Endothelial cell of umbilical vein (primary cell): ENCODE data around the gene SPRYD4. TPM values are rescaled to one million over a fixed set of nuclear protein-coding genes. Genes with fewer than 3 reads are reported as not detected.

ENCODE experiments used
- BruUV-seq: library from RNA; stranded (reverse); fragments of 400-500 nt; replicated peaks from 2 replicates; lab custom pipeline; 2021; lab: Mats Ljungman, UMichigan
- CTCF ChIA-PET: fragments of 300-600, 350-600 bp; sonication (Branson Sonifier 250); formaldehyde crosslinking; loops from one replicate; lab custom pipeline; 2021; ENCODE audit warnings: antibody characterized with exemption, inconsistent platforms; lab: Charles Lee
- POLR2A ChIA-PET: fragments of 300-600, 350-600 bp; sonication (Branson Sonifier 250); formaldehyde crosslinking; loops from one replicate; lab custom pipeline; 2021; ENCODE audit warnings: antibody characterized with exemption, inconsistent platforms; lab: Charles Lee
- DNase-seq: peaks from one replicate; pipeline ENCODE4 v3.0.0-alpha.2; 2011; ENCODE audit warnings: low read depth, low spot score
- FAIRE-seq: peaks from 2 replicates; lab custom pipeline; 2011; peaks lifted over from hg19 to GRCh38; lab: Jason Lieb, UNC
- H2AFZ ChIP-seq: 2 replicates; pipeline ENCODE4 v1.6.0; 2012; ENCODE audit warnings: low read depth, low read length, control low read depth, inconsistent platforms
- H3K27ac ChIP-seq: 2 replicates; pipeline ENCODE4 v1.5.1; 2011; ENCODE audit warnings: low read depth, mild to moderate bottlenecking, control low read depth, low read length, moderate library complexity; ENCODE audit not compliant: insufficient read depth
- H3K27me3 ChIP-seq, 2 experiments: 2 replicates each; pipeline versions ENCODE4 v1.6.0 to v1.6.1; 2011; ENCODE audit warnings: low read length in 2 of 2, mixed read lengths in 1 of 2; ENCODE audit not compliant: control insufficient read depth in 2 of 2, insufficient read depth in 2 of 2
- H3K36me3 ChIP-seq, 2 experiments: 2 replicates in 1 of 2; 3 replicates in 1 of 2; pipeline ENCODE4 v1.5.1; 2011; ENCODE audit warnings: low read length in 2 of 2, mild to moderate bottlenecking in 1 of 2, moderate library complexity in 1 of 2; ENCODE audit not compliant: control insufficient read depth in 2 of 2, insufficient read depth in 2 of 2; ENCODE audit errors: extremely low read depth in 1 of 2
- H3K4me1 ChIP-seq: 3 replicates; pipeline ENCODE4 v1.5.1; 2011; ENCODE audit warnings: mild to moderate bottlenecking, low read length; ENCODE audit not compliant: control insufficient read depth, insufficient read depth; ENCODE audit errors: extremely low read depth
- H3K4me2 ChIP-seq: 2 replicates; pipeline ENCODE4 v1.6.1; 2011; ENCODE audit warnings: low read length, control low read depth, mixed read lengths; ENCODE audit not compliant: insufficient read depth
- H3K4me3 ChIP-seq, 3 experiments: fragments of 200-600 bp in 1 of 3; sonication (generic), shearing (Covaris generic) in 1 of 3; replicated peaks in 1 of 3; 2 replicates each; pipeline ENCODE4 v1.5.1; 2011 to 2016; ENCODE audit warnings: control low read depth in 3 of 3, low read length in 3 of 3, mild to moderate bottlenecking in 2 of 3, inconsistent platforms in 1 of 3, low read depth in 1 of 3, moderate library complexity in 1 of 3; ENCODE audit not compliant: insufficient read depth in 1 of 3
- H3K79me2 ChIP-seq: 2 replicates; pipeline ENCODE4 v1.6.0; 2012; ENCODE audit warnings: low read length, inconsistent platforms; ENCODE audit not compliant: control insufficient read depth, insufficient read depth
- H3K9ac ChIP-seq: replicated peaks from 2 replicates; pipeline ENCODE3; 2011; ENCODE audit warnings: low read length, control low read depth; ENCODE audit not compliant: insufficient read depth; ENCODE audit errors: extremely low read depth
- H3K9me1 ChIP-seq: replicated peaks from 3 replicates; pipeline ENCODE4 v1.6.0; 2011; ENCODE audit warnings: mild to moderate bottlenecking, low read length; ENCODE audit not compliant: control insufficient read depth, insufficient read depth; ENCODE audit errors: extremely low read depth
- H3K9me3 ChIP-seq: replicated peaks from 2 replicates; pipeline ENCODE4 v1.5.1; 2012; ENCODE audit warnings: low read length, inconsistent platforms; ENCODE audit not compliant: control insufficient read depth, insufficient read depth
- H4K20me1 ChIP-seq: replicated peaks from 2 replicates; pipeline ENCODE3; 2011; ENCODE audit warnings: mild to moderate bottlenecking, low read length; ENCODE audit not compliant: control insufficient read depth, insufficient read depth; ENCODE audit errors: extremely low read depth
- EZH2 ChIP-seq: IDR thresholded peaks from 2 replicates; pipeline ENCODE4 v1.6.1; 2012; ENCODE audit warnings: borderline replicate concordance, low read depth, mild to moderate bottlenecking, moderate library complexity, low read length, inconsistent platforms; ENCODE audit not compliant: severe bottlenecking
- FOS ChIP-seq: IDR thresholded peaks from 2 replicates; pipeline ENCODE4 v1.6.1; 2011; ENCODE audit warnings: mild to moderate bottlenecking, low read length, moderate library complexity, borderline replicate concordance; ENCODE audit not compliant: insufficient read depth
- GATA2 ChIP-seq: IDR thresholded peaks from 2 replicates; pipeline ENCODE4 v1.7.0; 2011; ENCODE audit warnings: low read depth, mild to moderate bottlenecking, moderate library complexity, mixed read lengths, low read length; ENCODE audit not compliant: insufficient read length, insufficient read depth
- JUN ChIP-seq: IDR thresholded peaks from 2 replicates; pipeline ENCODE4 v1.6.1; 2011; ENCODE audit warnings: borderline replicate concordance, low read depth; ENCODE audit not compliant: insufficient read length, insufficient read depth
- MAX ChIP-seq: IDR thresholded peaks from 2 replicates; pipeline ENCODE4 v1.6.1; 2011; ENCODE audit not compliant: insufficient read depth, insufficient read length
- MYC ChIP-seq: IDR thresholded peaks from one replicate; pipeline ENCODE4 v1.6.1; 2011; ENCODE audit warnings: mild to moderate bottlenecking, low read depth, low read length
- POLR2A ChIP-seq: IDR thresholded peaks from 2 replicates; pipeline ENCODE4 v1.6.1; 2012; ENCODE audit warnings: low read depth, mild to moderate bottlenecking, control low read depth, low read length
- POLR2AphosphoS5 ChIP-seq: IDR thresholded peaks from 2 replicates; pipeline ENCODE4 v1.6.1; 2012; ENCODE audit warnings: low read depth, mild to moderate bottlenecking, control low read depth, low read length, moderate library complexity; ENCODE audit not compliant: insufficient read depth
- dilution Hi-C: fragments of 300-500 bp; cut with MboI; formaldehyde crosslinking; loops from one replicate; pipeline ENCODE4 v1.15.0; 2019; ENCODE audit warnings: low sequenced_read_pairs; ENCODE audit not compliant: extremely low pct_ligation_motif_present
- intact Hi-C: fragments of 100-400 bp; cut with micrococcal nuclease; formaldehyde crosslinking; loops from one replicate; pipeline ENCODE4 v1.10.0; 2022
- polyA plus RNA-seq, 4 experiments: library from polyadenylated mRNA; depleted of rRNA in 3 of 4; stranded (reverse) in 3 of 4; unstranded in 1 of 4; fragments of >200 nt; gene quantifications; 2 replicates each; pipeline versions ENCODE4 v1.2.1 to v1.2.3, GENCODE V29; 2011 to 2012; ENCODE audit warnings: missing spikeins in 1 of 4
- total RNA-seq: library from RNA; stranded (reverse); gene quantifications from 2 replicates; pipeline ENCODE4 v1.2.3, GENCODE V29; 2021
- TF ChIP-seq, protein P1 (sequence below), 2 donors: IDR thresholded peaks; 1 replicate in 1 of 2; 2 replicates in 1 of 2; pipeline ENCODE4 v1.5.1; 2011; ENCODE audit warnings: low read length in 2 of 2, mild to moderate bottlenecking in 2 of 2, moderate library complexity in 2 of 2, control low read depth in 1 of 2, inconsistent platforms in 1 of 2, low read depth in 1 of 2; ENCODE audit not compliant: insufficient read depth in 1 of 2; ENCODE audit errors: extremely low read depth in 1 of 2

SPRYD4 gene
- total and polyA plus RNA-seq, 2 donors (not counting 3 experiments of a cell fraction or from before 2014, with no cell fraction given) = 3.4 to 4.0 TPM

DNA sequence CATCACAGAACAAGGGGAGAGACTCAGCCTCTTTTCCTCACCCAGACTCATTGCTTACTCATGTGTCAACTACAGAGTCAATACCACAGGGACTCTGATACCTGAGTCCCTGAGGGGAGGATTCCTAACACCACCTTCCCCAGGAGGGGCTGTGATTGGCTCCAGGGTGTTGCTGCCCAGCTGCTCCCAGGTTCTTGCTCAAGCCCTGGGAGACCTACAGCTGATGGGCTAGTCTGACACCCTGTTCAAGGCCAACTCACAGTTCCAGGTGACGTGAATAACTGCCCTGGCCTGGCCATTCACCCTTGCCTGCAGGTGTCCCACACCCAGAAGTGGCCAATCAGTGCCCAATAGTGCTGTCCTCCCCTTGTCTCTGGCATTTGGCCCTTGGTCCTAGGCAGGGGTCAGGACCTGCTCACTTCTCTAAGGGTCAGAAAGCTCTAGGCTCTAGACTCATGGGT lies 8.6 kb downstream of the SPRYD4 start:
- BruUV-seq = no TSS peak
- Histone ChIP-seq H3K9ac (no peak overlapping the region), H3K4me2 (no peak overlapping the region), H3K4me3 (no peak overlapping the region), H3K4me1 (no peaks in the 10 kb centered on the region), H3K27ac (no peak overlapping the region), H3K79me2 (no peaks in the 10 kb centered on the region), H2AFZ (no peak overlapping the region), H3K36me3 (peaks cover 0 to under 1% of the 10 kb centered on the region in 2 experiments), H3K27me3 (no peaks in the 10 kb centered on the region), H4K20me1 (no peaks in the 10 kb centered on the region), H3K9me3 (no peaks in the 10 kb centered on the region), H3K9me1 (no peaks in the 10 kb centered on the region)
- dilution Hi-C loops (no loop called here), intact Hi-C loops (no loop called here)
- DNase-seq (no peak), FAIRE-seq (no peak)
- TF ChIP-seq MAX (no peak), FOS (no peak), GATA2 (no peak), POLR2A (no peak), MYC (no peak), EZH2 (no peak), POLR2AphosphoS5 (no peak), JUN (no peak)
- TF ChIP-seq, protein P1, sequence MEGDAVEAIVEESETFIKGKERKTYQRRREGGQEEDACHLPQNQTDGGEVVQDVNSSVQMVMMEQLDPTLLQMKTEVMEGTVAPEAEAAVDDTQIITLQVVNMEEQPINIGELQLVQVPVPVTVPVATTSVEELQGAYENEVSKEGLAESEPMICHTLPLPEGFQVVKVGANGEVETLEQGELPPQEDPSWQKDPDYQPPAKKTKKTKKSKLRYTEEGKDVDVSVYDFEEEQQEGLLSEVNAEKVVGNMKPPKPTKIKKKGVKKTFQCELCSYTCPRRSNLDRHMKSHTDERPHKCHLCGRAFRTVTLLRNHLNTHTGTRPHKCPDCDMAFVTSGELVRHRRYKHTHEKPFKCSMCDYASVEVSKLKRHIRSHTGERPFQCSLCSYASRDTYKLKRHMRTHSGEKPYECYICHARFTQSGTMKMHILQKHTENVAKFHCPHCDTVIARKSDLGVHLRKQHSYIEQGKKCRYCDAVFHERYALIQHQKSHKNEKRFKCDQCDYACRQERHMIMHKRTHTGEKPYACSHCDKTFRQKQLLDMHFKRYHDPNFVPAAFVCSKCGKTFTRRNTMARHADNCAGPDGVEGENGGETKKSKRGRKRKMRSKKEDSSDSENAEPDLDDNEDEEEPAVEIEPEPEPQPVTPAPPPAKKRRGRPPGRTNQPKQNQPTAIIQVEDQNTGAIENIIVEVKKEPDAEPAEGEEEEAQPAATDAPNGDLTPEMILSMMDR (IDR thresholded peaks at IDR 0.05; ENCODE audit: extremely low read depth in 1 of 2, insufficient read depth in 1 of 2, low read depth in 1 of 2, low read length in 2 of 2) = no peak
- CTCF ChIA-PET = no interaction called here
- POLR2A ChIA-PET = no interaction called here
